IPS DF 6.9 (cell line): Measurements from ENCODE around the gene GTF3C1.

Experiments
- DNase-seq: peaks from one replicate; pipeline ENCODE4 v3.0.0-alpha.2; 2013; ENCODE audit warnings: low read depth, low spot score
- H3K27ac ChIP-seq: one replicate; pipeline ENCODE4 v1.5.1; 2013; ENCODE audit warnings: low read length, control low read depth
- H3K27me3 ChIP-seq: 2 replicates; pipeline ENCODE4 v1.6.1; 2013; ENCODE audit warnings: mild to moderate bottlenecking, low read length; ENCODE audit not compliant: control insufficient read depth, insufficient read depth
- H3K36me3 ChIP-seq: 2 replicates; pipeline ENCODE4 v1.6.1; 2013; ENCODE audit warnings: low read length; ENCODE audit not compliant: control insufficient read depth, insufficient read depth
- H3K4me1 ChIP-seq: 2 replicates; pipeline ENCODE4 v1.6.1; 2013; ENCODE audit warnings: low read length; ENCODE audit not compliant: control insufficient read depth, insufficient read depth
- H3K4me3 ChIP-seq: 2 replicates; pipeline ENCODE4 v1.5.1; 2013; ENCODE audit warnings: mild to moderate bottlenecking, low read length
- H3K9me3 ChIP-seq: 2 replicates; pipeline ENCODE4 v1.6.1; 2013; ENCODE audit warnings: low read length, inconsistent platforms; ENCODE audit not compliant: control insufficient read depth, insufficient read depth
- WGBS: extraction: QIAGEN DNeasy Blood & Tissue Kit; methylation state at CpG from one replicate; pipeline ENCODE4 v1.1.7; 2013; ENCODE audit warnings: mixed read lengths, missing lambda C conversion rate; ENCODE audit not compliant: insufficient read length, insufficient coverage; 5-methylcytosine and 5-hydroxymethylcytosine counted together

Gene GTF3C1

DNA sequence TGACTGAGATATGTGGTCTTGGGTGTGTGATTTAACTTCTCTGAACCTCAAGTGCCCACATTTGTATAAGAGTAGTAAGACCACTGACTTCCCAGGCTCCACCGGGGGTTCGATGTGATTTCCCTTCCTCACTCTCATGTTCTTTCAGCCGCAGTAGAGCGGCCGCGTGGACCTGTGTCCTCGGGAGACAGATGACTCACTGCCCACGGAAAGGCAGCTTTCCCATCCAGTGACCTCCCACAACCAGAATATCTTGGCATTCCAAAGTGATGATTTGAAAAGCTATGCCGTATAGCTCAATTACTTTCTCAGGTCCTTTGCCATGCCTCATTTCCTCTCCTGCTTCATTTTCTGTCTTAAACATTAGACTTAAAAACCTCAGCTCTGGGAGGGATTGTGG is 74.2 kb downstream of the GTF3C1 start:
- no CpG with 5 or more reads among the region's 9 CpGs for WGBS
- DNase-seq: no peak
- H3K4me3 ChIP-seq: no peak overlapping the region
- no peaks in the 10 kb centered on the region for H3K4me1 ChIP-seq
- H3K36me3 ChIP-seq: peaks cover 37% of the 10 kb centered on the region
- H3K27ac ChIP-seq: no peak overlapping the region
- H3K27me3 ChIP-seq: no peaks in the 10 kb centered on the region
- no peaks in the 10 kb centered on the region for H3K9me3 ChIP-seq

DNA sequence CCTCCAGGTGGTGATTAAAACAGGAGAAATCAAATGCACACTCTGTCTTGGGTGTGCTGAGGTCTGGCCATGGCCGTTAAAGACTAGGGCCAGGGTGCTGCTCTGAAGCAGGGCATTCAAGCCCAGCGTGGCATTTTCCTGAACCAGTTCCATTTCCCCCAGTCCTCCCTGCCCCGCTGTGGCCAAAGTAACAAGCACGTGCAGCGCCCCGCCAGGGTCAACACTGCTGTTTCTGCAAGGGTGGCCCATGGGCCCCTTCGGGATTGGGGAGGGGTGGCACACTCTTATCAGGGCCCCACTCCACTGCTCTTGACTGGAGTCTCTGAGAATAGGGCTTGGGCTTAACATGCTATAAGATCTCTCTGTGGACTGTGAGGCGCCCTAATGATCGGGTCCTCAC is 74.8 kb downstream of the GTF3C1 start:
- Histone ChIP-seq H3K4me1 (no peaks in the 10 kb centered on the region), H3K9me3 (no peaks in the 10 kb centered on the region), H3K4me3 (no peak overlapping the region), H3K27me3 (no peaks in the 10 kb centered on the region), H3K36me3 (peaks cover 43% of the 10 kb centered on the region), H3K27ac (no peak overlapping the region)
- WGBS: no CpG with 5 or more reads among the region's 9 CpGs
- no peak for DNase-seq

DNA sequence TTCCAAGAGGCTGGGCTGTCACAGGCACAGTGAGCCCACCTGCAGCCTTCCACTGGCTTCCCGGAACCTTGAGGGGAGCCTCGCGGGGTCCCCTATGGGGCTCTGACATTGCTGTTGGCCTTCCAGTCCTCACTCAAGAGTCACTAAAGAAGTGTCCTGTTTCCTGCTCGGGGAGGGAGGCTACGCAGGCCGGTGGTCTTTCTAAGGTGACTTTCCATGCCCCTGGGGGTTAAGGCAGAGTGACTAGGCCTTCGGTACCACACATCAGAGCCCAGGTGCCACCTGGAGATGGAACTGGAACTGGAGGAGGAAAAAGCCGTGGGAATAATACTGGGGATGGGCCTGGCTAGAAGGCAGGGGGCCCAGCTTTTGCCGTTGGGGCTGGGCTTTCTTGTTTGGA is 75.7 kb downstream of the GTF3C1 start:
- Histone ChIP-seq H3K36me3 (peaks cover 50% of the 10 kb centered on the region), H3K27ac (no peak overlapping the region), H3K4me3 (no peak overlapping the region), H3K9me3 (no peaks in the 10 kb centered on the region), H3K27me3 (no peaks in the 10 kb centered on the region), H3K4me1 (no peaks in the 10 kb centered on the region)
- no peak for DNase-seq
- WGBS: no CpG with 5 or more reads among the region's 9 CpGs

DNA sequence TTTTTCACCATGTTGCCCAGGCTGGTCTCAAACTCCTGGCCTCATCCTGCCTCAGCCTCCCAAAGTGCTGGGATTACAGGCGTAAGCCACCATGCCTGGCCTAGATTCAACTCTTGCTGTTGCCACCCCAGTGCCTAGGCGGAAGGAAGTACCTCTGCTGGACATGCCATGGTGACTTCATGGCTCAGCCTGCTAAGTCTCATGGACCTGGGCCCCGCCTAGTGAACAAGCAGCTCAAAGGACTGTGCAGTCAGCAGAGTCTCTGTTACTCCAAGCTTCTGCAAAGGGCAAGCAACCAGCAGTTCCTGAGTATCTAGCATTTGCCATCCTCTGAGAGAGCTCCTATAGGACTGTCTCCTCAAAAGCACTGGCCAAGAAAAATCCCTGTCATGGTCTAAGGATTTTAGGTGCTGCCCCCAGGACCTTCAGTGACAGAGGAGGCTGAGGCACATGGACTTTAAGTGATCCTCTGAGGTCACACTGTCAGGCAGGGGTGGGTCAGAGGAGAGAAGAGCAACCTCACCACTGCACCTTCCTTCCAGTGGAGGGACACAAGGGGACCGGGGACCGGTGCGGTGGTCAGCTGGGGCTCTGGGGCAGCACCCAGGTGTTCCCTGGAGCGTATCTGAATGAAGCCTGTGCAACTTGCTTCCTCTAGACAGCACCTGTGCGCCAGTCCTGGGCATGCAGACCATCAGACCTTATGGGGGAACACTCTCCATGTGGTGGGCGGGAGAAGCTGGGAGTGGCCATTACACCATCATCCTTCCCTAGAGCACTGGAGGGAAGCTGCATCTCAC is 76.4 kb downstream of the GTF3C1 start:
- Histone ChIP-seq H3K4me3 (no peak overlapping the region), H3K27me3 (no peaks in the 10 kb centered on the region), H3K4me1 (no peaks in the 10 kb centered on the region), H3K9me3 (no peaks in the 10 kb centered on the region), H3K27ac (no peak overlapping the region), H3K36me3 (peaks cover 52% of the 10 kb centered on the region)
- no peak for DNase-seq
- whole genome bisulfite sequencing: no CpG with 5 or more reads among the region's 9 CpGs

- no CpG with 5 or more reads among the region's 15 CpGs for WGBS
- Histone ChIP-seq H3K4me1 (no peaks in the 10 kb centered on the region), H3K9me3 (no peaks in the 10 kb centered on the region), H3K36me3 (peaks cover 54% of the 10 kb centered on the region), H3K4me3 (no peak overlapping the region), H3K27me3 (no peaks in the 10 kb centered on the region), H3K27ac (no peak overlapping the region)
- DNase-seq: no peak
Measured at GRCh38 chr16:27472091-27473020, 77.4 kb downstream of the GTF3C1 start.

DNA sequence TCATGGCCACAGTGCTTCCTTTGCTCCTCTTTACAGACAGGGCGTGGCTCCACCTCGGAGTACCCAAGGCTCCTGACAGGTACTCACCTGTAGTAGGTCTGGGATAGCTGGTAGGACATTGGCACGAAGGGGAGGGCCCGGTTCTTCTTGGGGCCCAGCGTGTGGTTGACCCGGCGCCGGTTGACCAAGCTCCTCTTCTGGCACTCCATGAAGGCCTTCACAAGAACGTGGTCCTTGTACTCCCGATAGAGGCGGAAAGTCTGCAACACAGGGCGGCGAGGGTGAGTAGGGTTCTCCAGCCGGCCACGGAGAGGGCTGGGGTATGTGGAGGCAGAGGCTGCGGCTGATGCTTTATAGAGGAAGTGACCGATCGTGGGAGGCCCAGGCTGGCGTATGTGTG is 78.1 kb downstream of the GTF3C1 start:
- no CpG with 5 or more reads among the region's 19 CpGs for WGBS

DNA sequence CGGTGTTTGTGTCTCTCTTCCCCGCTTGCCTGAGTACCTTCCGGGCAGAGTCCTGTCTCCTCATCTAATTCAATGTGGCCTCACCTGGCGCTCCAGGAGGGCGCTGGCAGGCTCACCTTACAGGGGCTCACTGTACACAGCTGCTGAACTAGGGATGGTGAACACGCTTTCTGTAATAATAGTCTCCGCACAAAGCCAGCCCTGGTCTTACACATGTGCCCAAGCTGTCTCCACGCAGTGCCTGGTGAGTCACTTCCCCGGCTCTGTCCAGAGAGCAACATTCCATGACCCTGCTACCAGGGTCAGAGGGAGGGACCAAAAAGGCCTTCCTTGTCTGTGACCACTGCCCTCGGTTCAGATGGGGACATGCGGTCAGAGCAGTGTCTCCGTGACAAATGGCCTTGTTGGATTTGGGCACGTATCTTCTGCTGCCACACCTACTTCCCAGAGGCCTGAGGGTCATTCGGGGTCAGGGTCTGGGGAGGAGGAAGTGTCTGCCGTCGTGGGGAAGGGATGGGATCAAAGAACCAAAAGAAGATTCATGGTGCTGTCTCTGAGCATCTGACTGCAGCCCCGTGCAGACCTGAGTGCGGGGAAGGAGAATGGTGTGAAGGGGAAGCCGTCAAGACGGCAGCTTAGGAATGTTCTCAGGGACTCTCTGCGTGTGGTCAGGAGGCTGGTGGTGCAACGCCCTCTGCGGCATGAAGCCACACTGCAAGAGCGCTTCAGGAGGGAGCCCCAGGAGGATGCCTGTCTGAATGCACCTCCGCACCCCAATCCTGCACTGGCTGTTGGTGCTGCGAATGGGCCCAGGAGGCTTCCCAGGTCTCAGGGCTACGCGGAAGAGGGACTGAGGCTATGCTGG is 78.9 kb downstream of the GTF3C1 start:
- Histone ChIP-seq H3K27me3 (no peaks in the 10 kb centered on the region), H3K4me1 (no peaks in the 10 kb centered on the region), H3K9me3 (no peaks in the 10 kb centered on the region), H3K4me3 (no peak overlapping the region), H3K36me3 (peaks cover 48% of the 10 kb centered on the region), H3K27ac (no peak overlapping the region)
- no CpG with 5 or more reads among the region's 28 CpGs for WGBS
- DNase-seq: no peak

More for the DNA sequence above, 78.1 kb downstream of the GTF3C1 start:
- Histone ChIP-seq H3K4me3 (no peak overlapping the region), H3K36me3 (peaks cover 51% of the 10 kb centered on the region), H3K27me3 (no peaks in the 10 kb centered on the region), H3K27ac (no peak overlapping the region), H3K9me3 (no peaks in the 10 kb centered on the region), H3K4me1 (no peaks in the 10 kb centered on the region)
- no peak for DNase-seq

- H3K9me3 ChIP-seq: no peaks in the 10 kb centered on the region
- H3K27me3 ChIP-seq: no peaks in the 10 kb centered on the region
- no peaks in the 10 kb centered on the region for H3K4me1 ChIP-seq
- H3K27ac ChIP-seq: no peak overlapping the region
- no peak for DNase-seq
- H3K36me3 ChIP-seq: peaks cover 56% of the 10 kb centered on the region
- no peak overlapping the region for H3K4me3 ChIP-seq
- WGBS: no CpG with 5 or more reads among the region's 22 CpGs
Measured at GRCh38 chr16:27468941-27469531, 80.7 kb downstream of the GTF3C1 start.

- no peak for DNase-seq
- Histone ChIP-seq H3K9me3 (no peaks in the 10 kb centered on the region), H3K4me1 (no peaks in the 10 kb centered on the region), H3K4me3 (no peak overlapping the region), H3K27ac (no peak overlapping the region), H3K36me3 (peaks cover 55% of the 10 kb centered on the region), H3K27me3 (no peaks in the 10 kb centered on the region)
- WGBS: no CpG with 5 or more reads among the region's 8 CpGs
Measured at GRCh38 chr16:27465483-27465879, 84.2 kb downstream of the GTF3C1 start.
